ENCODE results near the gene NSF.
"Not testable (repeated sequence)": the region's sequence is repeated elsewhere in the genome, so short reads cannot be mapped to it uniquely, and the experiment has no call there.

DNA sequence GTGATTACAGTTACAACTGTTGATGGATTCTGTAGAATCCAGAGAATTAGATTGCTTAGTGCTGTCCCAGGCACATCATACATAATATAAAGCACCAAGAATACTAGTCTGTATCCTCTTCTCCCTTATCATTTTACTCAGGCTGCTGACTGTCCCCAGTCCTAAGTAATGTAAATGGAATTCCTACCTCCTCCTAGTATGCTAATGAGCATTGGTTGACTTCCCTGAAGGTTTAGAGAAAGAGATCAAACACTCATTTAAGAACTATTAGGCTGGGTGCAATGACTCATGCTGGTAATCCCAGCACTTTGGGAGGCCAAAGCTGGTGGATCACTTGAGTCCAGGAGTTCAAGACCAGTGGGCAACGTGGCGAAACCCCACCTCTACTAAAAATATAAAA is 37.0 kb downstream of the NSF start:
- TF ChIP-seq, protein P1, sequence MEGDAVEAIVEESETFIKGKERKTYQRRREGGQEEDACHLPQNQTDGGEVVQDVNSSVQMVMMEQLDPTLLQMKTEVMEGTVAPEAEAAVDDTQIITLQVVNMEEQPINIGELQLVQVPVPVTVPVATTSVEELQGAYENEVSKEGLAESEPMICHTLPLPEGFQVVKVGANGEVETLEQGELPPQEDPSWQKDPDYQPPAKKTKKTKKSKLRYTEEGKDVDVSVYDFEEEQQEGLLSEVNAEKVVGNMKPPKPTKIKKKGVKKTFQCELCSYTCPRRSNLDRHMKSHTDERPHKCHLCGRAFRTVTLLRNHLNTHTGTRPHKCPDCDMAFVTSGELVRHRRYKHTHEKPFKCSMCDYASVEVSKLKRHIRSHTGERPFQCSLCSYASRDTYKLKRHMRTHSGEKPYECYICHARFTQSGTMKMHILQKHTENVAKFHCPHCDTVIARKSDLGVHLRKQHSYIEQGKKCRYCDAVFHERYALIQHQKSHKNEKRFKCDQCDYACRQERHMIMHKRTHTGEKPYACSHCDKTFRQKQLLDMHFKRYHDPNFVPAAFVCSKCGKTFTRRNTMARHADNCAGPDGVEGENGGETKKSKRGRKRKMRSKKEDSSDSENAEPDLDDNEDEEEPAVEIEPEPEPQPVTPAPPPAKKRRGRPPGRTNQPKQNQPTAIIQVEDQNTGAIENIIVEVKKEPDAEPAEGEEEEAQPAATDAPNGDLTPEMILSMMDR (IDR thresholded peaks at IDR 0.05), result not testable (repeated sequence)
- TF ChIP-seq POLR2A (IDR thresholded peaks at IDR 0.05), result not testable (repeated sequence)

Data from uterus (tissue), 2 donors.